Panc1 (cell line): ENCODE results near the gene ARHGAP4. TPM values are rescaled to one million over a fixed set of nuclear protein-coding genes. Genes with fewer than 3 reads are reported as not detected.

ENCODE experiments used
- ATAC-seq: fragments of 200-7000 bp; cut with Tn5 transposase; 2 replicates; pipeline ENCODE4 v1.9.1; 2020; ENCODE audit warnings: mild to moderate bottlenecking, moderate library complexity
- BruUV-seq: library from RNA; stranded (reverse); fragments of 400-500 nt; replicated peaks from 2 replicates; lab custom pipeline; 2021; lab: Mats Ljungman, UMichigan
- CTCF ChIA-PET: fragments of 300-600 bp; sonication (Branson Sonifier 250); formaldehyde crosslinking; loops from one replicate; lab custom pipeline; 2022; ENCODE audit warnings: antibody characterized with exemption; lab: Charles Lee
- POLR2A ChIA-PET: fragments of 300-600 bp; sonication (Branson Sonifier 250); formaldehyde crosslinking; loops from one replicate; lab custom pipeline; 2022; ENCODE audit warnings: antibody characterized with exemption; lab: Charles Lee
- DNase-seq: peaks from one replicate; pipeline ENCODE4 v3.0.0-alpha.2; 2010; ENCODE audit warnings: low read depth, low spot score
- H3K27ac ChIP-seq: 2 replicates; pipeline ENCODE4 v1.5.1; 2011; ENCODE audit warnings: mild to moderate bottlenecking, low read length, inconsistent platforms
- H3K27me3 ChIP-seq: fragments of 200-500 bp; sonication (Bioruptor generic); 2 replicates; pipeline ENCODE4 v1.6.0; 2014; ENCODE audit warnings: low read length, inconsistent platforms; ENCODE audit not compliant: control insufficient read depth, insufficient read depth
- H3K36me3 ChIP-seq: fragments of 200-500 bp; sonication (Bioruptor generic); 2 replicates; pipeline ENCODE4 v1.5.1; 2014; ENCODE audit warnings: inconsistent platforms, mild to moderate bottlenecking, low read length, moderate library complexity; ENCODE audit not compliant: control insufficient read depth, insufficient read depth
- H3K4me1 ChIP-seq: 2 replicates; pipeline ENCODE4 v1.5.1; 2011; ENCODE audit warnings: inconsistent platforms, mild to moderate bottlenecking, low read length, moderate library complexity; ENCODE audit not compliant: control insufficient read depth, insufficient read depth
- H3K4me3 ChIP-seq, 2 experiments: 2 replicates each; pipeline ENCODE4 v1.5.1; 2011 to 2012; ENCODE audit warnings: low read depth in 2 of 2, low read length in 2 of 2, mild to moderate bottlenecking in 2 of 2, inconsistent platforms in 1 of 2, moderate library complexity in 1 of 2
- H3K9me3 ChIP-seq: fragments of 200-500 bp; sonication (Bioruptor generic); 2 replicates; pipeline ENCODE4 v1.5.1; 2014; ENCODE audit warnings: low read depth, mild to moderate bottlenecking, inconsistent platforms, low read length, moderate library complexity; ENCODE audit not compliant: control insufficient read depth, insufficient read depth
- POLR2AphosphoS5 ChIP-seq: IDR thresholded peaks from 2 replicates; pipeline ENCODE4 v1.6.1; 2012; ENCODE audit warnings: mild to moderate bottlenecking, low read depth, low read length, moderate library complexity
- SIN3A ChIP-seq: IDR thresholded peaks from 2 replicates; pipeline ENCODE4 v1.6.1; 2012; ENCODE audit warnings: low read depth, mild to moderate bottlenecking, low read length, moderate library complexity, borderline replicate concordance; ENCODE audit not compliant: insufficient read depth
- TCF7L2 ChIP-seq: IDR thresholded peaks from 2 replicates; pipeline ENCODE4 v1.6.1; 2011; ENCODE audit warnings: mild to moderate bottlenecking, low read depth, low read length, inconsistent platforms
- in situ Hi-C: cut with HindIII; loops from 2 replicates; pipeline ENCODE4 v1.10.0; 2016; ENCODE audit warnings: low sequenced_read_pairs, low pct_unique_long_range_greater_than_20kb
- intact Hi-C: fragments of 100-400 bp; cut with micrococcal nuclease; formaldehyde crosslinking; loops from one replicate; pipeline ENCODE4 v1.10.0; 2022; ENCODE audit not compliant: unreplicated experiment
- total RNA-seq: library from RNA; stranded (reverse); gene quantifications from one replicate; pipeline ENCODE4 v1.2.1, GENCODE V29; 2021; ENCODE audit not compliant: unreplicated experiment
- TF ChIP-seq, protein P1 (sequence below): fragments of 450-650 bp; IDR thresholded peaks from 2 replicates; pipeline ENCODE4 v1.5.1; 2017; ENCODE audit warnings: mild to moderate bottlenecking
- TF ChIP-seq, protein P2 (sequence below), 2 experiments: IDR thresholded peaks; 2 replicates each; pipeline ENCODE4 v1.6.1; 2011 to 2012; ENCODE audit warnings: low read depth in 2 of 2, control low read depth in 1 of 2, low read length in 1 of 2, mild to moderate bottlenecking in 1 of 2, moderate library complexity in 1 of 2; ENCODE audit not compliant: insufficient read depth in 1 of 2

Gene ARHGAP4
- total RNA-seq, 1 experiment from 2014 or later = 225 TPM

DNA sequence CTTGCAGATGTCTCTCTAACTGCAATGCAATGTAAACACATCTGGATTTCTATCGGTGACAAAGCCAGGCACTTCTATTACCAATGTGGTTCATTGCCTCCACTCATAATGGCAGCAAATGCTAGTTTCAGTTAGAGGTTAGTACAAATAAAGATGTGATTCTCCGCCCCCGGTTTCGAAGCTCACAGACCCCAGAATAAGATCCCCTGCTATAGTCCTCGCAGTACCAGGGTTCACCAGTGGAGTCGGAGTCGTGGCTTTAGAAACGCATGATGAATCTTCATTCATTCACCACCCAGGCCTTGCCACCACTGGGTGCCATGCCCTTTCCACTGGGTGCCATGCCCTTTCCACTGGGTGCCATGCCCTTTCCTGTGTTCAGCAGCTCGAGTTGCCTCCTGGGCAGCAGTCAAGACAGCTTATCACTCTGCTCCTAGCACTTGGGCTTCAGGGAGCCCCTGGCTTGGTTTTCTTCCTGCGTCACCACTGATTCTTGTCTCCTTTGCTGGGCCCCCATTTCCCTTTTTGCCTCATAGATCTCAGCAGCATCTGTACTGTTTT lies 12.2 kb upstream of the ARHGAP4 start:
- ATAC-seq (no peak), DNase-seq (no peak)
- Histone ChIP-seq H3K27me3 (no peaks in the 10 kb centered on the region), H3K27ac (no peak overlapping the region), H3K4me1 (peaks cover 12% of the 10 kb centered on the region), H3K36me3 (no peaks in the 10 kb centered on the region), H3K4me3 (no peak overlapping the region), H3K9me3 (no peaks in the 10 kb centered on the region)
- BruUV-seq = no TSS peak
- ChIA-PET CTCF (no interaction called here), POLR2A (interaction anchor here (0.7 kb wide), 1 partner anchor 19 kb away, joined by 12 read pairs; no protein-coding TSS in a partner anchor)
- intact Hi-C loops = no loop called here
- TF ChIP-seq, protein P1, sequence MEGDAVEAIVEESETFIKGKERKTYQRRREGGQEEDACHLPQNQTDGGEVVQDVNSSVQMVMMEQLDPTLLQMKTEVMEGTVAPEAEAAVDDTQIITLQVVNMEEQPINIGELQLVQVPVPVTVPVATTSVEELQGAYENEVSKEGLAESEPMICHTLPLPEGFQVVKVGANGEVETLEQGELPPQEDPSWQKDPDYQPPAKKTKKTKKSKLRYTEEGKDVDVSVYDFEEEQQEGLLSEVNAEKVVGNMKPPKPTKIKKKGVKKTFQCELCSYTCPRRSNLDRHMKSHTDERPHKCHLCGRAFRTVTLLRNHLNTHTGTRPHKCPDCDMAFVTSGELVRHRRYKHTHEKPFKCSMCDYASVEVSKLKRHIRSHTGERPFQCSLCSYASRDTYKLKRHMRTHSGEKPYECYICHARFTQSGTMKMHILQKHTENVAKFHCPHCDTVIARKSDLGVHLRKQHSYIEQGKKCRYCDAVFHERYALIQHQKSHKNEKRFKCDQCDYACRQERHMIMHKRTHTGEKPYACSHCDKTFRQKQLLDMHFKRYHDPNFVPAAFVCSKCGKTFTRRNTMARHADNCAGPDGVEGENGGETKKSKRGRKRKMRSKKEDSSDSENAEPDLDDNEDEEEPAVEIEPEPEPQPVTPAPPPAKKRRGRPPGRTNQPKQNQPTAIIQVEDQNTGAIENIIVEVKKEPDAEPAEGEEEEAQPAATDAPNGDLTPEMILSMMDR = no peak
- TF ChIP-seq SIN3A = no peak
- TF ChIP-seq, protein P2, sequence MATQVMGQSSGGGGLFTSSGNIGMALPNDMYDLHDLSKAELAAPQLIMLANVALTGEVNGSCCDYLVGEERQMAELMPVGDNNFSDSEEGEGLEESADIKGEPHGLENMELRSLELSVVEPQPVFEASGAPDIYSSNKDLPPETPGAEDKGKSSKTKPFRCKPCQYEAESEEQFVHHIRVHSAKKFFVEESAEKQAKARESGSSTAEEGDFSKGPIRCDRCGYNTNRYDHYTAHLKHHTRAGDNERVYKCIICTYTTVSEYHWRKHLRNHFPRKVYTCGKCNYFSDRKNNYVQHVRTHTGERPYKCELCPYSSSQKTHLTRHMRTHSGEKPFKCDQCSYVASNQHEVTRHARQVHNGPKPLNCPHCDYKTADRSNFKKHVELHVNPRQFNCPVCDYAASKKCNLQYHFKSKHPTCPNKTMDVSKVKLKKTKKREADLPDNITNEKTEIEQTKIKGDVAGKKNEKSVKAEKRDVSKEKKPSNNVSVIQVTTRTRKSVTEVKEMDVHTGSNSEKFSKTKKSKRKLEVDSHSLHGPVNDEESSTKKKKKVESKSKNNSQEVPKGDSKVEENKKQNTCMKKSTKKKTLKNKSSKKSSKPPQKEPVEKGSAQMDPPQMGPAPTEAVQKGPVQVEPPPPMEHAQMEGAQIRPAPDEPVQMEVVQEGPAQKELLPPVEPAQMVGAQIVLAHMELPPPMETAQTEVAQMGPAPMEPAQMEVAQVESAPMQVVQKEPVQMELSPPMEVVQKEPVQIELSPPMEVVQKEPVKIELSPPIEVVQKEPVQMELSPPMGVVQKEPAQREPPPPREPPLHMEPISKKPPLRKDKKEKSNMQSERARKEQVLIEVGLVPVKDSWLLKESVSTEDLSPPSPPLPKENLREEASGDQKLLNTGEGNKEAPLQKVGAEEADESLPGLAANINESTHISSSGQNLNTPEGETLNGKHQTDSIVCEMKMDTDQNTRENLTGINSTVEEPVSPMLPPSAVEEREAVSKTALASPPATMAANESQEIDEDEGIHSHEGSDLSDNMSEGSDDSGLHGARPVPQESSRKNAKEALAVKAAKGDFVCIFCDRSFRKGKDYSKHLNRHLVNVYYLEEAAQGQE (IDR thresholded peaks at IDR 0.05; ENCODE audit: insufficient read depth in 1 of 2, low read depth in 2 of 2, low read length in 1 of 2) = no peak
- TF ChIP-seq TCF7L2 = no peak
- TF ChIP-seq POLR2AphosphoS5 = no peak
- in situ Hi-C loops = no loop called here

DNA sequence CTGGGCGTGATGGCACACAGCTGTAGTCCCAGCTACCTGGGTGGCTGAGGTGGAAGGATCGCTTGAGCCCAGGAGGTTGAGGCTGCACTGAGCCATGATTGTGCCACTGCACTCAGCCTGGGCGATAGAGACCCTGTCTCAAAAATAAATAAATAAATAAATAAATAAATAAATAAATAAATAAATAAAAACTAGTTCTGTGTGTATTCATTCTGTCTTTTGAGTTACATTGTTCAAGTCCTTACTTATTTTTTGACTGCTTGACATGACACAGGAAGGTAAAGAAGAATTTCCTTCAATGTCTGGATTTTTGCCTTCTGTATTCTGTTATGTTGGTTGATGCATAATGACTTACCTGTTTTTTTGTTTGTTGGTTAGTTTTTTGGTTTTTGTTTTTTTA lies 11.0 kb upstream of the ARHGAP4 start:
- TF ChIP-seq, protein P2 (IDR thresholded peaks at IDR 0.05; ENCODE audit: insufficient read depth in 1 of 2, low read depth in 2 of 2, low read length in 1 of 2) = no peak
- no peak for TF ChIP-seq POLR2AphosphoS5
- TF ChIP-seq TCF7L2 = no peak
- no peak for TF ChIP-seq SIN3A
- TF ChIP-seq, protein P1 = no peak
- no TSS peak for BruUV-seq
- H3K27me3 ChIP-seq = no peaks in the 10 kb centered on the region
- ATAC-seq (no peak), DNase-seq (no peak)
- intact Hi-C loops (no loop called here), in situ Hi-C loops (no loop called here)
- peaks cover 14% of the 10 kb centered on the region for H3K4me1 ChIP-seq
- no peak overlapping the region for H3K4me3 ChIP-seq
- ChIA-PET POLR2A (interaction anchor here (0.6 kb wide), 3 partner anchors 8 to 186 kb away, joined by 3 to 8 read pairs (median 5); no protein-coding TSS in a partner anchor), CTCF (no interaction called here)
- H3K27ac ChIP-seq = no peak overlapping the region
- H3K36me3 ChIP-seq = no peaks in the 10 kb centered on the region
- no peaks in the 10 kb centered on the region for H3K9me3 ChIP-seq
